Heart left ventricle (tissue), 16 donors: ENCODE measurements around the gene MLLT10. TPM values are rescaled to one million over a fixed set of nuclear protein-coding genes. Genes with fewer than 3 reads are reported as not detected.
A peak's percentile ranks its signal among the peaks of the same experiment; 100 is the strongest.

Experiments
- ATAC-seq, 4 donors: fragments of 200-7000 bp; cut with Tn5 transposase; one replicate each; pipeline ENCODE4 v1.9.1; 2020 to 2022; ENCODE audit warnings: moderate library complexity in 4 of 4, mild to moderate bottlenecking in 3 of 4, moderate number of reproducible peaks in 1 of 4
- DNase-seq, 5 donors: peaks; one replicate each; pipeline ENCODE4 v3.0.0-alpha.2; 2020
- H3K27ac ChIP-seq, 12 donors: fragments of 200-600 bp; sonication (generic) in 4 of 12; one replicate each; pipeline versions ENCODE4 v1.5.0 to v1.8.0; 2016 to 2022; ENCODE audit warnings: mild to moderate bottlenecking in 2 of 12
- H3K27me3 ChIP-seq, 9 donors: fragments of 200-600 bp; sonication (generic) in 2 of 9; one replicate each; pipeline versions ENCODE4 v1.5.1 to v1.8.0; 2016 to 2022; ENCODE audit warnings: mild to moderate bottlenecking in 3 of 9
- H3K36me3 ChIP-seq, 9 donors: fragments of 200-600 bp; sonication (generic) in 2 of 9; one replicate each; pipeline versions ENCODE4 v1.5.0 to v1.8.0; 2018 to 2022; ENCODE audit warnings: mild to moderate bottlenecking in 2 of 9
- H3K4me1 ChIP-seq, 12 donors: fragments of 200-600 bp; sonication (generic) in 4 of 12; one replicate each; pipeline versions ENCODE4 v1.5.0 to v1.8.0; 2016 to 2022; ENCODE audit warnings: mild to moderate bottlenecking in 3 of 12
- H3K4me3 ChIP-seq, 12 donors: fragments of 200-600 bp; sonication (generic) in 4 of 12; one replicate each; pipeline versions ENCODE4 v1.5.0 to v1.8.0; 2017 to 2022; ENCODE audit warnings: mild to moderate bottlenecking in 9 of 12, moderate library complexity in 4 of 12
- H3K9me3 ChIP-seq, 12 donors: fragments of 200-600 bp; sonication (generic) in 4 of 12; one replicate each; pipeline versions ENCODE4 v1.5.0 to v1.8.0; 2016 to 2022; ENCODE audit warnings: mild to moderate bottlenecking in 1 of 12
- CTCF ChIP-seq, 12 donors: fragments of 200-600 bp; sonication (generic) in 4 of 12; IDR thresholded peaks; one replicate each; pipeline versions ENCODE4 v1.5.0 to v1.8.0; 2018 to 2022; ENCODE audit warnings: antibody characterized with exemption in 12 of 12, mild to moderate bottlenecking in 5 of 12
- POLR2A ChIP-seq, 2 donors: fragments of 450-650 bp; IDR thresholded peaks; one replicate each; pipeline ENCODE4 v1.6.1; 2017; ENCODE audit warnings: antibody characterized with exemption in 2 of 2, mild to moderate bottlenecking in 2 of 2, moderate library complexity in 2 of 2
- WGBS, 4 donors: extraction: QIAGEN DNeasy Blood & Tissue Kit in 2 of 4; methylation state at CpG; one replicate each; pipeline versions ENCODE4 v1.1.5 to v1.1.7; 2013 to 2018; 5-methylcytosine and 5-hydroxymethylcytosine counted together
- intact Hi-C, 10 donors: fragments of 100-400 bp; cut with DNase I; formaldehyde crosslinking; loops; one replicate each; pipeline versions ENCODE4 v1.11.1 to v1.14.2; 2022
- polyA plus RNA-seq, 2 donors: library from polyadenylated mRNA; stranded (reverse); fragments of 200-250 nt; gene quantifications; one replicate each; pipeline ENCODE4 v1.2.3, GENCODE V29; 2013
- total RNA-seq, 9 donors: library from RNA; depleted of rRNA in 2 of 9; stranded (reverse); fragments of >200 nt in 2 of 9; fragmentation: NEBNext Ultra II Directional in 3 of 9; extraction: Animal tissue kit (Norgen Biotek cat#: 25700) in 3 of 9; gene quantifications; one replicate each; pipeline versions ENCODE4 v1.1.0 to v1.2.4, GENCODE V29; 2016 to 2023
- donor health status: ischemic (EF 13 %, LVEDD 7.1; RV severe dilation, severe dysfunction).
- donor health status: healthy with polysubstance abuse.
- donor health status: DM: no; HTN: yes; CAD: no.
- donor health status: DM: no; HTN: no; CAD: no.
- donor health status: ischemic (EF 25% LVEDD 6.9; RV normal size, moderate dysfunction).
- donor health status: ischemic (EF 25% LVEDD 5.7; RV mildly dilated, moderate dysfunction).
- donor health status: healthy.
- donor health status: DM: yes; HTN: yes; CAD: no.
- donor health status: ischemic (EF 35%, LVEDD 5.7; RV mildly dilated, moderate dysfunction).
- donor health status: nonischemic (EF 11% LVEDD 7.7; RV severe dilation, severe dysfunction).
- donor health status: DM: yes; HTN: yes; CAD: no.
- donor health status: PGD.
- donor health status: ischemic (EF 29% LVEDD 5.4; RV normal size, mild dysfunction).
- donor health status: nonischemic (EF 23%, LVEDD 6.1; RV moderate dilation, normal function).

The MLLT10 gene
- total and polyA plus RNA-seq, 11 donors: 16.0 to 30.7 (median 25.2) TPM

- Histone ChIP-seq H3K9me3 (no peaks in the 10 kb centered on the region), H3K4me1 (peaks cover 0 to 31% (median 8%) of the 10 kb centered on the region in 12 donors), H3K27ac (no peak overlapping the region), H3K36me3 (no peaks in the 10 kb centered on the region), H3K4me3 (no peak overlapping the region), H3K27me3 (peaks cover 0 to 59% (median 0%) of the 10 kb centered on the region in 9 donors)
- intact Hi-C loops: loop anchor here in 9 of 10 donors (5.0 to 10.0 kb wide), 12 partner anchors 34 to 1489 kb away; partner anchors contain the start of genes MLLT10 (in 3 of the 9) and COMMD3 (in 1 of the 9)
- DNase-seq (no peak), ATAC-seq (no peak)
- 86 to 95% (median 89%) methylated on average over 2 of the region's 2 CpGs for WGBS, 4 donors
- no peak for TF ChIP-seq CTCF (IDR thresholded peaks at IDR 0.05)
- no peak for TF ChIP-seq POLR2A (IDR thresholded peaks at IDR 0.05)
Observed at GRCh38 chr10:21498377-21498776, 35.7 kb upstream of the MLLT10 start.

- peaks cover 0 to 31% (median 7%) of the 10 kb centered on the region in 12 donors for H3K4me1 ChIP-seq
- H3K4me3 ChIP-seq: no peak overlapping the region
- ATAC-seq (no peak), DNase-seq (no peak)
- intact Hi-C loops: loop anchor here in 9 of 10 donors (5.0 to 10.0 kb wide), 12 partner anchors 33 to 1488 kb away; partner anchors contain the start of genes MLLT10 (in 3 of the 9) and COMMD3 (in 1 of the 9)
- H3K27ac ChIP-seq: no peak overlapping the region
- TF ChIP-seq CTCF (IDR thresholded peaks at IDR 0.05): no peak
- TF ChIP-seq POLR2A (IDR thresholded peaks at IDR 0.05): no peak
- H3K36me3 ChIP-seq: no peaks in the 10 kb centered on the region
- WGBS, 4 donors: 90 to 95% (median 93%) methylated on average over 8 of the region's 8 CpGs
- peaks cover 0 to 56% (median 0%) of the 10 kb centered on the region in 9 donors for H3K27me3 ChIP-seq
- H3K9me3 ChIP-seq: no peaks in the 10 kb centered on the region
Observed at GRCh38 chr10:21498986-21499385, 35.0 kb upstream of the MLLT10 start.

DNA sequence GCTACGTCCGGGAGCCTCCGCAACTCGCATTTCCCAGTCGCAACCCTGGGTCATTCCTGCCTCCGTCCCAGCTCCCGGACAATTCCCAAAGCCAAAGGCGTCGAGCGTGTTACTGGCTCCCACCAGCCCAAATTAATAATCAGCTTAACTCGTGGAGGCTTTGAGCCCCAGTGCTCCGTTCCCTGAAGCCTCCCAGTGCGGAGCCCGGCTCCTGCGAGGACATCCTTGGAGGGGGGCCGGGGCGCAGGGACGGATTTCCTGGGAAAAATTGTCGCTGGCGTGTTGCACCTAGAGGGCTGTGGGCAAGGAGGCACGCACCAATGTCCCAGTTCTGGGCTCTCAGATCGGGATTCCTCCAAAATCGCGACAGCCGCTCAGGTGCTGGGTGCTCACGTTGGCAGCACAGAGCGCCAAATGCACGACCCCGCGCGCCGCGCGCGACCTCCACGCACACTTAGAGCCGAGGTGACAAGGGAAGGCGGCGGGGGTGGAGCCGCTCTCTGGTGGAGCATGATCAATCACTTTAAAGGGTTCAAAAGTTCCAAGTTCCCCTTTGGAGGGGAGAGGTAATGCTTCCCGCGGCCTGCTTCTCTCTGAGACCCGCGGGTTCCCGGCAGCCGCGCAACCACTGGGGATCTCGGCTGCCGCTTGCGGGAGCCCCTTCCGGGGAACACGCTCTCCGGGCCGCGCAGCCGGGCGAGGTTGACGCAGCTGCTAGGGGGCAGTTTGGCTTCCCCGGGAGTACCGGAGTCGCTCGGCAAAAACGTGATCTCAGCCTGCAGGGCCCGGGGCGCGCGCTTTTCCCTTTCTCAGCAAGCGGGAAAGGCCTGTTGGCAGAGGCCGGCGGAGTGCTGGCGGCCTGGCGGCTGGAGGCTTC, 34.1 kb upstream of the MLLT10 start:
- H3K36me3 ChIP-seq: no peaks in the 10 kb centered on the region
- peak overlapping the region; percentile 11 to 56 (median 50) for H3K4me3 ChIP-seq
- H3K4me1 ChIP-seq: peaks cover 0 to 26% (median 4%) of the 10 kb centered on the region in 12 donors
- ATAC-seq: no peak
- WGBS, 4 donors: 42 to 58% (median 47%) methylated on average over 38 to 72 of the region's 72 CpGs
- H3K27ac ChIP-seq: peak overlapping the region in 2 of 12 donors; percentile 19 to 30
- DNase-seq: peak in 4 of 5 donors; percentile 21 to 73 (median 38)
- intact Hi-C loops: loop anchor here in 9 of 10 donors (5.0 to 10.0 kb wide), 12 partner anchors 32 to 1487 kb away; partner anchors contain the start of genes MLLT10 (in 3 of the 9) and COMMD3 (in 1 of the 9)
- peaks cover 0 to 46% (median 0%) of the 10 kb centered on the region in 9 donors for H3K27me3 ChIP-seq
- peak in 1 of 12 donors; percentile 6 for TF ChIP-seq CTCF (IDR thresholded peaks at IDR 0.05)
- TF ChIP-seq POLR2A (IDR thresholded peaks at IDR 0.05): no peak
- H3K9me3 ChIP-seq: no peaks in the 10 kb centered on the region

DNA sequence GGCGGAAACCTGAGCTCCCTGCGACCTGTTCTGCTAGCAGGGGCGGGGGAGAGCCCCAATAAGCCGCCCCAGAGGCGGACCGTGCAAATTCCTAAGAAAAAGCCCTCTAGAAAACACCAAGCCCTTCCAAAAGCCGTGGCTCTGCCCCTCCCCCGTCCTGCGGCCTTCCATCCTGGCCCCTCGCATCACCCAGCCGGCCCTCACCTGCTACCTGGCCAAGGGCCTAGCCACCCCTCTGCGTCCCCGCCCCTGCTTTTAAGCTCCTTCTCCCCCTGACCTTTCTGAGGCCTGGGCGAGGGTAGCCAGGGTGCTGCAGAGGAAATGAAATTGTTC, 33.5 kb upstream of the MLLT10 start:
- Histone ChIP-seq H3K27me3 (peaks cover 0 to 46% (median 0%) of the 10 kb centered on the region in 9 donors), H3K9me3 (no peaks in the 10 kb centered on the region), H3K27ac (peak overlapping the region in 1 of 12 donors; percentile 19), H3K36me3 (no peaks in the 10 kb centered on the region), H3K4me3 (peak overlapping the region; percentile 11 to 56 (median 50)), H3K4me1 (peaks cover 0 to 23% (median 4%) of the 10 kb centered on the region in 12 donors)
- DNase-seq: no peak
- ATAC-seq: no peak
- intact Hi-C loops: loop anchor here in 1 of 10 donors (10.0 kb wide), 1 partner anchor 454 kb away; no protein-coding TSS in a partner anchor
- 58 to 77% (median 64%) methylated on average over 8 to 14 of the region's 14 CpGs for WGBS, 4 donors
- TF ChIP-seq CTCF (IDR thresholded peaks at IDR 0.05) (no peak), POLR2A (IDR thresholded peaks at IDR 0.05) (no peak)
